ENCODE data around the gene SH2D4B.
A peak's percentile ranks its signal among the peaks of the same experiment; 100 is the strongest.

SH2D4B gene

GRCh38 chr10:80596391-80597257 lies 58.9 kb downstream of the SH2D4B start:
- DNase-seq (ENCODE audit: low spot score): no peak

DNA sequence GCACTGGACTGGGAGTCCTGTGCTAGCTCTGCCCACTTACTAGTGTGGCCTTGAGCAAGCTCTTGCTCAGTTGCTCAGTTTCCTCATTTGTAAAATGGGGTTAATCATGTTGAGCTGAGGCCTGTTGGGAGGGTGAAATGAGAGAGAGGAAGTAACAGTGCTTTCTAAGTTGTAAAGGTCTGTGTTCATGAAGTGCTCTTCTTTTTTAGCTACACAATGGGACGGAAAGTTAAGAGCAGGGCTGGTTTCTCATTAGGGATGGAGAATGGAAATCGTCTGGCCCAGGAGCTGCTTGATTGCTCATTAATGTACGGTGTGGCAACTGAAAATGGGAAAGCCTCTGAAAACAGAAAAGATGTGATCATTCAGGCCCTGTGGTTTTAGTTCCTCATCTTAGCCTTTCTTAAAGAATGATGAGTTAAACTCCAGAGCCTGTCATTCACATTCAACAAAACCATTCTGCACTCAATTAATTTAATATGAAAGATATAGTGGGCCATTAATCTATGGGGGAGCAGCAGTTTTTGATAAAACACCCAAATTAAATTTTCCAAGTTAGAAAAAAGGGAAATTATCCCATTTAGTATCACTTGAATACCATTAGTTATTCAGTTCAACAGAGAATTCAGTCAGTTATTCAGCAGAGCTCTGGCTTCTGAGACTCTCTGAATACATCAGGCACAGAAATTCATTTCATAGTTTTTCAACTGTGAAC lies 60.5 kb downstream of the SH2D4B start:
- DNase-seq (ENCODE audit: low spot score): no peak

- no peak for DNase-seq (ENCODE audit: low spot score)
Observed at GRCh38 chr10:80598951-80599350, 61.2 kb downstream of the SH2D4B start.

DNA sequence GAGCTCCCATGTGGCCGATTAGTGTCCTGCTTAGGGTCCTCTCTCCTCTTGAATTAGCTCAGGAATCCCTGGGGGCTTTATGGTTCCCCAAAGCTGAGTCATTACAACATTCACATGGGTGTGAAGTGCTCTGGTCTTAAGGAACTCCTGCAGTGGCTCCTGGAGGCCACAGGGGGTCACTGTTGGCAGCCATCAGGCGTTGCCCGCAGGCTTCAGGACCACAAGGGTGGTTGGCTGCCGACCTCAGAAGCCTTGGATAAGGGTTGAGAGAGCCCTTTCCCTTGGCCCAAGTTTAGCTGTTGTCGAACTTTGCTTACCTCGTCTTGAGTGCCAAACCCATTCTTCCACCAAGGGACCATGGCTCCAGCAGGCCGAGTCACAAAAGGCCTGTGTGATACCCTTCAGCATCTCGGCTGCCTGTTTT lies 61.7 kb downstream of the SH2D4B start:
- peak; percentile 84 for DNase-seq (ENCODE audit: low spot score)

- no peak for DNase-seq (ENCODE audit: low spot score)
Observed at GRCh38 chr10:80600256-80600655, 62.6 kb downstream of the SH2D4B start.

- DNase-seq (ENCODE audit: low spot score): no peak
Observed at GRCh38 chr10:80602881-80603280, 65.2 kb downstream of the SH2D4B start.

GRCh38 chr10:80603516-80603915 lies 65.8 kb downstream of the SH2D4B start:
- DNase-seq (ENCODE audit: low spot score): no peak

GRCh38 chr10:80608706-80609105 lies 71.0 kb downstream of the SH2D4B start:
- no peak for DNase-seq (ENCODE audit: low spot score)

- DNase-seq (ENCODE audit: low spot score): no peak
Observed at GRCh38 chr10:80609331-80609730, 71.6 kb downstream of the SH2D4B start.

DNA sequence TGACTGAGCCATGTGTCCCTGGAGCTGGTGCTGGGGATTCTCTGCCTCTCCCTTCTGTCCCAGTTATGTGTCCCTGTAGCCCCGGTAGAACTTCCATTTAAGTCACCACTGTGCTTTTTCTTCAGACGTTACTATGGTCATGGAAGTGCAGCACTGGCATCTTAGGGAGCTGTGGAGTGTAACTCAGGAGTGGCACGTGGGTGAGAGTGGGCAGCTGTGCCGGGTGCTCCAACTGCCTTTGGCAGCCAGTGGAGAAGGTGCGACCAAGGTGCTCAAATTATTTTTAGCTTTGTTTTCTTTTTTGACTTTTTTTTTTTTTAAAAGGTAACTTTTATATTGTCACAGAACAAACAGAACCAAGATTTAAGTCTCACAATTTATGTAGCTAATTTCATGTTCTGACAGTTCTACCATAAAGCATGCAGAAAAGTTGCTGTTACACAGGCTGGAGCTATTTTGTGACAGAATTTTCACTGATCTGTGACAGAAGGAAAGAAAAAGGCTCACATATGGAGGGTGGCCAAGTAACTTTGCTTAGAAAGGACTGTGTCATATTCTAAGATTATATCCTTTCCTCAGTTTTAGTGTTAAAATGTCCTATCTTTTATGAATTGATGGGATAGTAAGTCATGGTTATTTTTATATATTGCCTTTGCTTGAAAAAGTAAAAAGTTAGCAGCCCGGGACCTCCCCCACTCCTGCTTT lies 73.9 kb downstream of the SH2D4B start:
- no peak for DNase-seq (ENCODE audit: low spot score)

- DNase-seq (ENCODE audit: low spot score): no peak
Observed at GRCh38 chr10:80612261-80612660, 74.6 kb downstream of the SH2D4B start.

- DNase-seq (ENCODE audit: low spot score): no peak
Observed at GRCh38 chr10:80613466-80614170, 75.9 kb downstream of the SH2D4B start.

DNA sequence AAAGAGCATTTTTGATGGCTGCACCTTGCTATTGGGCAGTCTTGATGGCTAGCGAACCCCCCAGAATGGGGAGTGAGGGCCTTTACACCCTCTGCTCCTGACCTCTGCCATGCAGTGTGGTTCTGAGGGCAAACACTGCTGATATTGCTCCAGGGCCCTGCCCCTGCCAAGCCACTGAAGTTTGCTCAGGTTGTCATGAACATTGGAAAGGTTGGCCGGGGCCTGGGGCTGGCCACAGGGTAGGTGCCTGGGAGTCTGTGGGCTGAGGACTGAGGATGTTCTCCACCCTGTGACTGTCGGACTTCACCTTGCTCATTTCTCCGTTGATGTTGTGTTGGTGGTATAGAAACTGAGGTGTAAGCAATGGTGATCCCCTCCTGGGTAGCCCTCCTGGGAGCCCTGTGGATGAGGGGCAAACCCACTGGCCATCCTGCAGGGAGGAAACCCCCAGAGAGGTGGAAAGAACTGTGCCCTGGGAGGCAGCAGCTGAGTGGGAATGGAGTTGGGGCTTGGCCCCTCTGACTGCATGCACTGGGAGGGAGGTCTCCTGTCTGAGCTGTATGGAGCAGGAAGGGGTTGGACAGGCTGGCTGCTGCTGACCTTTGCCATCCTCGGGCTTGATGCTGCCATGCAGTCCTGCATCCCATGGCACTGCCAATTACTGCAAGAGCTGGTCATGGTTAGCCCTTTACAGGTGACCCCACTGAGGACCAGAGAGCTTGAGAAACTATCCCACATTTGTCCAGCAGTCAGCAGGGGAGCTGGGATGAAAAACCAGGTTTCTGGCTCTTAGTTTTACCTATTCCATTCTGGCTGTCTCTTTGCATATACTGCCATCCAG lies 77.1 kb downstream of the SH2D4B start:
- DNase-seq (ENCODE audit: low spot score): no peak

GRCh38 chr10:80617807-80618206 lies 80.1 kb downstream of the SH2D4B start:
- DNase-seq (ENCODE audit: low spot score): no peak

DNA sequence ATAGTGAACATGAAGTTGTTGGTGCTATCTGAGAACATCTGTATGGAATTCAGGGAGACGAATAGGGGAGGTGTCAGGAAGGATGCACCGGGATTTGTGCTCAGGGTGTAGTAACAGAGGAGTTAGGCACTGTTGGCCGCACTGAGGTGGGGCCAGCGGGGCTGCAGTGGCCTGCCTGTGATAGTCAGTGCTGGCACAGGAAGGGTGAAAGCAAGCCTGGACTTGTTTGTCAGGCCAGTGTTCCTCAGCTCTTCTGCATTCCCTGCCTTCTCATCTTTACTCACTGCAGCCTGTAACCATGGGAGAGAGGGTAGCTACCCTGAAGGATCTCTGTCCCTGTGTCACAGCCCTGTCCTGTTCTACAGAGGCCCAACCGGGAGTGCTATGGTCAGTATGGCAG lies 81.3 kb downstream of the SH2D4B start:
- DNase-seq (ENCODE audit: low spot score): no peak

DNA sequence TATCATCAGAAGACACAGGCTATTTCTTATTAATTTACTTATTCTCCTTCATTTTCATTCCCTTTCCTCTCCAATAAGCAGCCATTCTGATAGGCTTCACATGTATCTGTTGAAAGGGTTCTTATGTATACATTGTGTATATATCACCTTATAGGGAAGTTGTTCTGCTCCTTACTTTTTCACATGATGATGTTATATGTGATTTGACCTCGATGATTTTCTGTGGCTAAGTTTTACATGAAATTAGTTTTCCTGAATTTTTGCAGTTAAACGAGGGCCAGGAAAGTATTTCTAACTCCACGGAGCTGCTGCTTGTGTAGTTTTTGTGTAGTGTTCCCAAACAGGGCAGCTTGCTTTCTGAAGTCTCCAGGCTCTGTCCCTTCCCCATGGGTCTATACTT lies 84.5 kb downstream of the SH2D4B start:
- no peak for DNase-seq (ENCODE audit: low spot score)

DNA sequence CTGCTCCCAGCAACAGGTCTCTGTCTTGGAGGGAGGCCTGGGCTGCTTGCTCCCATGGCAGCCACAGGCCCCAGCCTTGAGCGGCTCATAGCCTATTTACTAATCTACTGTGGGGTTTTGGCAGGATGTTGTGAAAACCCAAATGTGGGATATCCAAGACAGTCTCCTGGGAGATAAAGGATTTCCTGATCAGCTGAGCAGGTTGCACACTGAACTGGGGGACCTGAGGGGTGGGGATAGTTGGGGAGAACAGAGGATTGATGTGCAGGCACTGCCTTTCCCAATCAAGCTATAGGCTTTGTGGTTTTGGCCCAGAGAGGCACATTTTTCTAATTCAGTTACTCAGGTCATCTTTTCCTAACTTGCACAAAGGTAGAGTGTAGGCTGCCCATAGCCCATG lies 92.6 kb downstream of the SH2D4B start:
- DNase-seq (ENCODE audit: low spot score): no peak

- no peak for DNase-seq (ENCODE audit: low spot score)
Observed at GRCh38 chr10:80632742-80633141, 95.0 kb downstream of the SH2D4B start.

- DNase-seq (ENCODE audit: low spot score): no peak
Observed at GRCh38 chr10:80633383-80633860, 95.7 kb downstream of the SH2D4B start.

DNA sequence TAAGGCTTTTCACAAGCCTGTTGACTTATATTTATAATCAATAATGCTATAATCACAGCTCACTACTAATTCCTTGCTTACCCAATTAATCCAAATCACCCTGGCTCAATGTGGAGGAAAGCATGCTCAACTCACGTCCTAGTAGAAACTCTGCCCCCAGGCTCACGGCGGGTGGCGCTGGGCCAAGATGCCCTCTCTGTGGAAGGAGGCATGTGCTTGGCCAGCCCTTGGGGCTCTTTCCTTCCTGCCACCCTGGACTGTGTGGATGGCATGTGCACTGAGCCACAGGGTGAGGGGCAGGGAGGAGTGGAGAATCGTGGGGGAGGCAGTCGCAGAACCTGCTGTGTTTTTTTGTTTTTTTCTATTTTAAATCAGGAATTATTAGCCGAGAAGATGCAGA lies 96.2 kb downstream of the SH2D4B start:
- no peak for DNase-seq (ENCODE audit: low spot score)

- no peak for DNase-seq (ENCODE audit: low spot score)
Observed at GRCh38 chr10:80642661-80643060, 105.0 kb downstream of the SH2D4B start.

All from ecto neural progenitor cell (in vitro differentiated cells).